Right lobe of liver (tissue), 6 donors: Measurements from ENCODE around the gene FAM240B. TPM values are rescaled to one million over a fixed set of nuclear protein-coding genes. Genes with fewer than 3 reads are reported as not detected.

Experiments used
- ATAC-seq, 4 donors: fragments of 200-7000 bp; cut with Tn5 transposase; one replicate each; pipeline ENCODE4 v1.9.1; 2020; ENCODE audit warnings: mild to moderate bottlenecking in 4 of 4, moderate library complexity in 4 of 4
- DNase-seq, 3 donors: peaks; one replicate each; pipeline ENCODE4 v3.0.0-alpha.2; 2020
- H3K27ac ChIP-seq, 3 donors: fragments of 200-600 bp; one replicate each; pipeline ENCODE4 v1.8.0; 2022
- H3K27me3 ChIP-seq, 2 donors: fragments of 200-600 bp; one replicate each; pipeline ENCODE4 v1.8.0; 2022
- H3K36me3 ChIP-seq, 4 donors: fragments of 200-600 bp; sonication (generic) in 1 of 4; one replicate each; pipeline versions ENCODE4 v1.5.1 to v1.8.0; 2017 to 2022; ENCODE audit warnings: control low read depth in 1 of 4
- H3K4me1 ChIP-seq, 4 donors: fragments of 200-600 bp; sonication (generic) in 1 of 4; one replicate each; pipeline versions ENCODE4 v1.5.1 to v1.8.0; 2017 to 2022; ENCODE audit warnings: control low read depth in 1 of 4
- H3K4me3 ChIP-seq, 3 donors: fragments of 200-600 bp; one replicate each; pipeline ENCODE4 v1.8.0; 2022
- H3K9me3 ChIP-seq, 4 donors: fragments of 200-600 bp; sonication (generic) in 1 of 4; one replicate each; pipeline versions ENCODE4 v1.5.1 to v1.8.0; 2017 to 2022; ENCODE audit warnings: control low read depth in 1 of 4
- CTCF ChIP-seq, 4 donors: fragments of 200-600 bp in 3 of 4; fragments of 450-650 bp in 1 of 4; IDR thresholded peaks; one replicate each; pipeline versions ENCODE4 v1.5.1 to v1.8.0; 2016 to 2022; ENCODE audit warnings: antibody characterized with exemption in 4 of 4, mild to moderate bottlenecking in 2 of 4
- POLR2A ChIP-seq: fragments of 450-650 bp; IDR thresholded peaks from one replicate; pipeline ENCODE4 v1.6.1; 2017; ENCODE audit warnings: antibody characterized with exemption, mild to moderate bottlenecking
- WGBS: methylation state at CpG from one replicate; pipeline ENCODE4 v1.1.6; 2018; ENCODE audit warnings: low coverage, low lambda C conversion rate; ENCODE audit not compliant: insufficient coverage; ENCODE audit errors: missing lambda C conversion rate; 5-methylcytosine and 5-hydroxymethylcytosine counted together
- intact Hi-C, 2 donors: fragments of 100-400 bp; cut with DNase I; formaldehyde crosslinking; loops; one replicate each; pipeline versions ENCODE4 v1.11.2 to v1.14.1; 2022
- small RNA-seq, 2 experiments: library from RNA; depleted of rRNA; stranded (forward); fragments of <200 nt; gene quantifications; one replicate each; pipeline ENCODE3, GENCODE V24; 2016
- total RNA-seq, 6 experiments: library from RNA; depleted of rRNA in 2 of 6; stranded (reverse); fragments of >200 nt in 2 of 6; fragmentation: NEBNext Ultra II Directional in 3 of 6; extraction: Animal tissue kit (Norgen Biotek cat#: 25700) in 3 of 6; gene quantifications; one replicate each; pipeline versions ENCODE4 v1.1.0 to v1.2.4, GENCODE V29; 2016 to 2023
- donor health status: DM: no; HTN: yes; CAD: no.
- donor health status: DM: no; HTN: no; CAD: no.
- donor health status: DM: no; HTN: no; CAD: no.
- donor health status: DM: no; HTN: yes; CAD: no.
- donor health status: DM: no; HTN: yes; CAD: no.

The FAM240B gene
- total RNA-seq, 6 experiments from 2014 or later, result not detected

- WGBS, result 79% methylated on average over 8 of the region's 8 CpGs
- no peaks in the 10 kb centered on the region for H3K9me3 ChIP-seq
- intact Hi-C loops, result no loop called here
- H3K27ac ChIP-seq, result no peak overlapping the region
- TF ChIP-seq CTCF (IDR thresholded peaks at IDR 0.05) (no peak), POLR2A (no peak)
- no peaks in the 10 kb centered on the region for H3K27me3 ChIP-seq
- H3K4me3 ChIP-seq, result no peak overlapping the region
- no peaks in the 10 kb centered on the region for H3K4me1 ChIP-seq
- H3K36me3 ChIP-seq, result no peaks in the 10 kb centered on the region
- no peak for ATAC-seq
- no peak for DNase-seq
Observed at GRCh38 chr9:38650564-38650963, 69.4 kb downstream of the FAM240B start.

GRCh38 chr9:38649731-38650363 lies 70.1 kb downstream of the FAM240B start:
- intact Hi-C loops, result no loop called here
- Histone ChIP-seq H3K27ac (no peak overlapping the region), H3K9me3 (no peaks in the 10 kb centered on the region), H3K27me3 (no peaks in the 10 kb centered on the region), H3K36me3 (no peaks in the 10 kb centered on the region), H3K4me1 (no peaks in the 10 kb centered on the region), H3K4me3 (no peak overlapping the region)
- DNase-seq (no peak), ATAC-seq (no peak)
- TF ChIP-seq POLR2A (no peak), CTCF (IDR thresholded peaks at IDR 0.05) (no peak)
- 54% methylated on average over 2 of the region's 8 CpGs for WGBS

GRCh38 chr9:38644601-38645000 lies 75.3 kb downstream of the FAM240B start:
- Histone ChIP-seq H3K27ac (no peak overlapping the region), H3K4me1 (no peaks in the 10 kb centered on the region), H3K36me3 (no peaks in the 10 kb centered on the region), H3K9me3 (no peaks in the 10 kb centered on the region), H3K4me3 (no peak overlapping the region), H3K27me3 (no peaks in the 10 kb centered on the region)
- TF ChIP-seq POLR2A, result no peak
- TF ChIP-seq CTCF (IDR thresholded peaks at IDR 0.05), result no peak
- no peak for ATAC-seq
- no peak for DNase-seq
- intact Hi-C loops, result no loop called here
- WGBS, result 58% methylated on average over 2 of the region's 2 CpGs

Small RNA genes within 50 kb of the gene (small RNA-seq; reads per million reads assigned to genes)
- 0 reads per million in 2 experiments for gene RNU6-765P

Other genes with a start within 250 kb of the FAM240B start
- 1 to 10 TPM in 5 of 6 experiments, under 1 TPM in 1; 0.87 to 4.5 (median 1.7) TPM for gene ANKRD18A, start 99.5 kb downstream of the FAM240B start, total RNA-seq